ENCODE data around the gene TSPAN5.

DNA sequence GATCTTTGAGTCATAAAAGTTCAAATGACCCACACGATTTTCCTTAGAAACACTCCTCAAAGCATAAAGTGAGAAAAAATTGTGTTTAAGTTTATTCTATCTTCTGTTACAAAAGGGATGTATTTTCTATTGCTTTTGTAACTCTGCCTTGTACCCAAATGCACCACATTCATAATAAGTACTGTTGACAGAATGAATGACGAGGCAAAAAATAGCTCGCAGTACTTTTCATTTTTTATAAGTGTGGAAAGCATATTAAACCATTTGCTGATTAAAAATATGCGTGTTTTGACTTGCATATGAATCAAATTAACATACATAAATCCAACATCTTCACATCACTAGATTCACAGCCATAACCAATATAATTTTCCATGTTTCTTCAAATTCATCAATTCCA, 11.2 kb upstream of the TSPAN5 start:
- TF ChIP-seq, protein P1, sequence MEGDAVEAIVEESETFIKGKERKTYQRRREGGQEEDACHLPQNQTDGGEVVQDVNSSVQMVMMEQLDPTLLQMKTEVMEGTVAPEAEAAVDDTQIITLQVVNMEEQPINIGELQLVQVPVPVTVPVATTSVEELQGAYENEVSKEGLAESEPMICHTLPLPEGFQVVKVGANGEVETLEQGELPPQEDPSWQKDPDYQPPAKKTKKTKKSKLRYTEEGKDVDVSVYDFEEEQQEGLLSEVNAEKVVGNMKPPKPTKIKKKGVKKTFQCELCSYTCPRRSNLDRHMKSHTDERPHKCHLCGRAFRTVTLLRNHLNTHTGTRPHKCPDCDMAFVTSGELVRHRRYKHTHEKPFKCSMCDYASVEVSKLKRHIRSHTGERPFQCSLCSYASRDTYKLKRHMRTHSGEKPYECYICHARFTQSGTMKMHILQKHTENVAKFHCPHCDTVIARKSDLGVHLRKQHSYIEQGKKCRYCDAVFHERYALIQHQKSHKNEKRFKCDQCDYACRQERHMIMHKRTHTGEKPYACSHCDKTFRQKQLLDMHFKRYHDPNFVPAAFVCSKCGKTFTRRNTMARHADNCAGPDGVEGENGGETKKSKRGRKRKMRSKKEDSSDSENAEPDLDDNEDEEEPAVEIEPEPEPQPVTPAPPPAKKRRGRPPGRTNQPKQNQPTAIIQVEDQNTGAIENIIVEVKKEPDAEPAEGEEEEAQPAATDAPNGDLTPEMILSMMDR (IDR thresholded peaks at IDR 0.05; ENCODE audit: insufficient read depth, low read length, poor library complexity, severe bottlenecking), result no peak
- no peak for TF ChIP-seq EZH2phosphoT487 (conservative IDR thresholded peaks at IDR 0.05; ENCODE audit: low read length)

All from SU-DHL-6 (cell line).